Measurements from ENCODE around the gene PARP1. TPM values are rescaled to one million over a fixed set of nuclear protein-coding genes. Genes with fewer than 3 reads are reported as not detected.

Gene PARP1
- total RNA-seq, 4 donors from 2014 or later = 56.1 to 119 (median 85.0) TPM

GRCh38 chr1:226425431-226426031 is 17.6 kb upstream of the PARP1 start:
- H3K36me3 ChIP-seq = no peaks in the 10 kb centered on the region
- H3K27me3 ChIP-seq = no peaks in the 10 kb centered on the region
- 76 to 86% methylated on average over 21 of the region's 24 CpGs for WGBS, 2 donors
- H3K9me3 ChIP-seq = no peaks in the 10 kb centered on the region
- TF ChIP-seq POLR2A (IDR thresholded peaks at IDR 0.05) = no peak
- no peak for DNase-seq
- peaks cover 0 to 4% (median 0%) of the 10 kb centered on the region in 3 donors for H3K4me1 ChIP-seq
- H3K4me3 ChIP-seq = no peak overlapping the region
- intact Hi-C loops (cut with DNase I) = no loop called here
- H3K27ac ChIP-seq = no peak overlapping the region

DNA sequence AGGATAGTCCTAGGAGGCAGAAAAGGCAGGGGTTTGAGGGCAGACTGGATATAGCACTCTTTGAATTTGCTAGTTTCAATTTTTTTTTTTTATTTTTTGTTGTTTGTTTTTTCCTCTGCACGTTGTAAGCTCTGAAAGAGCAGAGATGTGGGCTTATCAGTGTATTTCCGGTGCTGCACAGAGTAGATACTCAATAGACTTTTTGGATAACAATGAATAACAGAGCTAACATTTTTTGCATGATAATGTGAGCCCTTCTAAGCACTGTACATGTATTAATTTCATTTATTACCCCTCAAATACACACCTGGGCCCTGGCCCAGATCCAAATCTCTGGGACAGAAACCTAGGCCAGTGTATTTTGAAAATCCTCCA is 17.1 kb upstream of the PARP1 start:
- 40 to 42% methylated on average over 2 of the region's 2 CpGs for WGBS, 2 donors
- H3K9me3 ChIP-seq = no peaks in the 10 kb centered on the region
- intact Hi-C loops (cut with DNase I) = no loop called here
- H3K27me3 ChIP-seq = no peaks in the 10 kb centered on the region
- peaks cover 0 to 4% (median 0%) of the 10 kb centered on the region in 3 donors for H3K4me1 ChIP-seq
- no peak for TF ChIP-seq POLR2A (IDR thresholded peaks at IDR 0.05)
- no peak for TF ChIP-seq CTCF (IDR thresholded peaks at IDR 0.05)
- DNase-seq = no peak
- no peaks in the 10 kb centered on the region for H3K36me3 ChIP-seq
- no peak overlapping the region for H3K27ac ChIP-seq
- no peak overlapping the region for H3K4me3 ChIP-seq

DNA sequence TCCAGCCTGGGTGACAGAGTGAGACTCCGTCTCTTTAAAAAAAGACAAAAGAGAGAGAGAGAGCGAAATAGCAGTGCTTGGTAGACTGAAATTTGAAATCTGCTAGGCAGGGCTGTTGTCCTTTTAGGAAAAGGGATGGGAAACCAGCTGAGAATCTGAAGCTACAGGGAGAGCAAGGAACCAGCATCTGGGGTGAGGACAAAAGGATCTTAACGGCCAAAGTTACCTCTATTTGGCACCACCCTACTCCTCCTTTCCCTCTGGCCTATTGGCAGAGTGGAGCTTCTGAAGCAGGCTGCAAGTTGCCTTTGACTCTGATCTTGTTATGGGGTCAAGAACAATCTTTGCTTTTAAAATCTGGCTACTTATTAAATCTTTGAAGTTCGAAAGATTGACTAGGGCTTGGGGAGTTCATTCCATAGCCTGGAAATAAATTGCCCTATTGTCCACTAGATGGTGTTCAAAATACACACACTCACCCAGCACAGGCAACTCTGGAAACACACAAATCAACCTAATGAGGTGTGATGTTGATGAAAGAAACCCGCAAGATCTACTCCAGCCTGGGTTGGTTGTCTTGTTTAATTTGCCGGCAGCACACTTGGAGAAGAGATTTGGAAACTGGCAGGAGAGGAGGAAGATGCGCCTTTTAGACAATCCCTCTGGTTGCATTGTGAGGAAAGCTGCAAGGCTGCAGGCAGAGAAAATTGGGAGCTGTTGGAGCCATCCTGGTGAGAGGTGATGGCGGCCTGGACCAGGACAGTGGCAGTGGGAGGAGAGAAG is 16.5 kb upstream of the PARP1 start:
- no peak for DNase-seq
- intact Hi-C loops (cut with DNase I) = no loop called here

DNA sequence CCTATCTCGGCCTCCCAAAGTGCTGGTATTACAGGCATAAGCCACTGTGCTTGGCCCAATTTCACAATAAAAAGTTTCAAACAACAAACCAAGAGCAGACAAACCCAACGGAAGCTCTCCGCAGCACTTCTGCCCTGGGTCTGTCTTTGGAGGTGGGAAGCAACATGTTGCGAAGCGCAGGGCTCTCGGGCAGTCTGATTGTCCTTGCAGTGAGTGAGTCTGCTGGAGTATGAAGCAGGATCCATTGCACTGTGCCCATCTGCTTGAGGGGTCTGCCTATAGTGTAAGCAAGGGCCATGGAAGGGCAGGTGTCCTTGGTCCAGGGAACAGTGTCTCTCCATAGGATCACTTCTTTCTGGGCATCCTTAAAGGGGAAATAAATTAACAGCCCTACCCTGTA is 14.6 kb upstream of the PARP1 start:
- Histone ChIP-seq H3K4me3 (no peak overlapping the region), H3K9me3 (no peaks in the 10 kb centered on the region), H3K27me3 (no peaks in the 10 kb centered on the region), H3K36me3 (no peaks in the 10 kb centered on the region), H3K4me1 (peaks cover 0 to 4% (median 0%) of the 10 kb centered on the region in 3 donors), H3K27ac (no peak overlapping the region)
- WGBS, 2 donors = 91 to 92% methylated on average over 6 of the region's 6 CpGs
- intact Hi-C loops (cut with DNase I) = no loop called here
- no peak for DNase-seq
- TF ChIP-seq POLR2A (IDR thresholded peaks at IDR 0.05) (no peak), CTCF (IDR thresholded peaks at IDR 0.05) (no peak)

More for the DNA sequence above, 16.5 kb upstream of the PARP1 start:
- Histone ChIP-seq H3K4me1 (peaks cover 0 to 4% (median 0%) of the 10 kb centered on the region in 3 donors), H3K36me3 (no peaks in the 10 kb centered on the region), H3K27ac (no peak overlapping the region), H3K27me3 (no peaks in the 10 kb centered on the region), H3K4me3 (no peak overlapping the region), H3K9me3 (no peaks in the 10 kb centered on the region)
- TF ChIP-seq CTCF (IDR thresholded peaks at IDR 0.05) = peak; percentile 41 to 73 (median 54)
- no peak for TF ChIP-seq POLR2A (IDR thresholded peaks at IDR 0.05)
- 44 to 48% methylated on average over 8 of the region's 8 CpGs for WGBS, 2 donors

DNA sequence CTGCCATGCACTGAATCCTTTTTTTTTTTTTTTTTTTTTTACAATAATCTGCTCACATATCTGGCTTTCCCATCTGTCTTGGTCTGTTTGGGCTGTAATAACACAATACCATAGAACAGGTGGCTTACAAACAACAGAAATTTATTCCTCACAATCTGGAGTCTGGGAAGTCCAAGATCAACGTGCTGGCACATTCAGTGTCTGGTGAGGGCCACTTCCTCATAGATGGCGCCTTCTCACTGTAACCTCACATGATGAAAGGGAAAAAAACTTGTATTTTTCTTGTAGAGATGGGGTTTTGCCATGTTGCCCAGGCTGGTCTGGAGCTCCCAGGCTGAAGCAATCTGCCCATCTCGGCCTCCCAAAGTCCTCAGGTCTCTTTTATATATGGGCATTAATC is 13.0 kb upstream of the PARP1 start:
- 82 to 89% methylated on average over 3 of the region's 3 CpGs for WGBS, 2 donors
- Histone ChIP-seq H3K9me3 (no peaks in the 10 kb centered on the region), H3K27me3 (no peaks in the 10 kb centered on the region)

More for the DNA sequence above, 13.0 kb upstream of the PARP1 start:
- no peak for DNase-seq
- H3K36me3 ChIP-seq = no peaks in the 10 kb centered on the region
- peaks cover 0 to 4% (median 0%) of the 10 kb centered on the region in 3 donors for H3K4me1 ChIP-seq
- intact Hi-C loops (cut with DNase I) = no loop called here
- H3K4me3 ChIP-seq = no peak overlapping the region
- no peak for TF ChIP-seq CTCF (IDR thresholded peaks at IDR 0.05)
- no peak for TF ChIP-seq POLR2A (IDR thresholded peaks at IDR 0.05)
- H3K27ac ChIP-seq = no peak overlapping the region

All from esophagus squamous epithelium (tissue), 5 donors.